PC-9 (cell line): ENCODE measurements around the gene NOS1AP. TPM values are rescaled to one million over a fixed set of nuclear protein-coding genes. Genes with fewer than 3 reads are reported as not detected.

Experiments
- BruUV-seq: library from RNA; stranded (reverse); fragments of 400-500 nt; replicated peaks from 2 replicates; lab custom pipeline; 2021; lab: Mats Ljungman, UMichigan
- CTCF ChIA-PET: fragments of 300-600 bp; sonication (Branson Sonifier 250); formaldehyde crosslinking; loops from one replicate; lab custom pipeline; 2022; ENCODE audit warnings: antibody characterized with exemption; lab: Charles Lee
- POLR2A ChIA-PET: fragments of 300-600 bp; sonication (Branson Sonifier 250); formaldehyde crosslinking; loops from one replicate; lab custom pipeline; 2022; ENCODE audit warnings: antibody characterized with exemption; ENCODE audit not compliant: unreplicated experiment; lab: Charles Lee
- DNase-seq, 2 experiments: peaks; one replicate each; pipeline versions ENCODE4 v3.0.0 to v3.0.0-alpha.2; 2015 to 2022; ENCODE audit warnings: mixed read lengths in 1 of 2
- H2AFZ ChIP-seq: fragments of 200-600 bp; sonication (generic); 2 replicates; pipeline ENCODE4 v1.8.1; 2017; ENCODE audit warnings: antibody characterized with exemption
- H3F3A ChIP-seq: fragments of 200-600 bp; sonication (generic); 2 replicates; pipeline ENCODE4 v1.8.1; 2017; ENCODE audit warnings: antibody characterized with exemption, mild to moderate bottlenecking, low read depth; ENCODE audit not compliant: insufficient read depth
- H3K27ac ChIP-seq: fragments of 200-600 bp; sonication (generic); 2 replicates; pipeline ENCODE4 v1.6.1; 2016; ENCODE audit warnings: mixed run types
- H3K27me3 ChIP-seq: fragments of 200-600 bp; sonication (generic); 2 replicates; pipeline ENCODE4 v1.6.1; 2016; ENCODE audit warnings: low read depth, mixed run types; ENCODE audit not compliant: insufficient read depth
- H3K36me3 ChIP-seq: fragments of 200-600 bp; sonication (generic); 2 replicates; pipeline ENCODE4 v1.6.1; 2016; ENCODE audit warnings: low read depth, mixed run types
- H3K4me1 ChIP-seq: fragments of 200-600 bp; sonication (generic); replicated peaks from 2 replicates; pipeline ENCODE4 v1.6.1; 2016; ENCODE audit warnings: mixed run types; ENCODE audit not compliant: insufficient read depth
- H3K4me2 ChIP-seq: fragments of 200-600 bp; sonication (generic); 2 replicates; pipeline ENCODE4 v1.6.1; 2017; ENCODE audit warnings: mixed run types
- H3K4me3 ChIP-seq: fragments of 200-600 bp; sonication (generic); 2 replicates; pipeline ENCODE4 v1.6.1; 2016; ENCODE audit warnings: mixed run types
- H3K79me2 ChIP-seq: fragments of 200-600 bp; sonication (generic); 2 replicates; pipeline ENCODE4 v1.6.1; 2017; ENCODE audit warnings: low read depth, mixed run types
- H3K9me2 ChIP-seq: fragments of 200-600 bp; sonication (generic); 2 replicates; pipeline ENCODE4 v1.8.1; 2017; ENCODE audit warnings: mild to moderate bottlenecking; ENCODE audit not compliant: insufficient read depth
- H3K9me3 ChIP-seq: fragments of 200-600 bp; sonication (generic); 2 replicates; pipeline ENCODE4 v1.8.1; 2016; ENCODE audit warnings: low read depth; ENCODE audit not compliant: insufficient read depth
- H4K20me1 ChIP-seq: fragments of 200-600 bp; sonication (generic); 2 replicates; pipeline ENCODE4 v1.8.1; 2017; ENCODE audit not compliant: insufficient read depth
- EZH2 ChIP-seq: fragments of 200-600 bp; sonication (generic); IDR thresholded peaks from 2 replicates; pipeline ENCODE4 v1.8.0; 2017; ENCODE audit warnings: antibody characterized with exemption, low read depth
- intact Hi-C: fragments of 100-400 bp; cut with micrococcal nuclease; formaldehyde crosslinking; loops from one replicate; pipeline ENCODE4 v1.10.0; 2022; ENCODE audit not compliant: unreplicated experiment
- total RNA-seq: library from RNA; stranded (reverse); gene quantifications from 2 replicates; pipeline ENCODE4 v1.2.3, GENCODE V29; 2021
- TF ChIP-seq, protein P1 (sequence below): fragments of 200-600 bp; sonication (generic); conservative IDR thresholded peaks from 2 replicates; pipeline ENCODE4 v1.6.1; 2017; ENCODE audit warnings: mixed run types, antibody characterized with exemption, mild to moderate bottlenecking, moderate library complexity

The NOS1AP gene
- total RNA-seq, 1 experiment from 2014 or later = 9.9 TPM

DNA sequence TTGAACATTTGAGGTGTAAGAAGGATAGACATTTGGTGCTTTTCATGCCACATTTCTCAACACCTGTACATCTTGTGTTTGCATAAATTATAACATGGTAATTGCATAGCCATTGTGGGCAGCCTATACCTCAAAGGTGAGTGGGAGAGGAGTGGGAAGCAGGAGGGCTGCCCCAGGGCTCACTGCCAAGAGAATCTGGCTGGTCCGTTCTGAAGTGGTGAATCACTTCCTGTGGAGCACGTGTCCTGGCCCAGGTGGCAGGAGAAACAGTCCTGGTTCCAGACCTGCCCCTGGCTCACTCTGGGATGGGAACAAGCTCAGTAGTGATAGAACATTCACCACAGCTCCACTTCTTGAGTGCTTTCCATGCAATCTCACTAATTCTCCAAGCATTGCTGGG lies 34.2 kb upstream of the NOS1AP start:
- Histone ChIP-seq H3K4me1 (0 out of 2 replicates have a peak, but pooled peaks cover 6% of the 10 kb centered on the region), H3K9me2 (no peaks in the 10 kb centered on the region), H3F3A (no peaks in the 10 kb centered on the region), H4K20me1 (no peaks in the 10 kb centered on the region), H3K79me2 (no peaks in the 10 kb centered on the region), H2AFZ (no peak overlapping the region), H3K4me2 (no peak overlapping the region), H3K27ac (no peak overlapping the region), H3K27me3 (no peaks in the 10 kb centered on the region), H3K36me3 (no peaks in the 10 kb centered on the region), H3K4me3 (no peak overlapping the region), H3K9me3 (no peaks in the 10 kb centered on the region)
- ChIA-PET CTCF (no interaction called here), POLR2A (no interaction called here)
- intact Hi-C loops = loop anchor here (5.0 kb wide), 1 partner anchor 283 kb away; no protein-coding TSS in a partner anchor
- TF ChIP-seq, protein P1, sequence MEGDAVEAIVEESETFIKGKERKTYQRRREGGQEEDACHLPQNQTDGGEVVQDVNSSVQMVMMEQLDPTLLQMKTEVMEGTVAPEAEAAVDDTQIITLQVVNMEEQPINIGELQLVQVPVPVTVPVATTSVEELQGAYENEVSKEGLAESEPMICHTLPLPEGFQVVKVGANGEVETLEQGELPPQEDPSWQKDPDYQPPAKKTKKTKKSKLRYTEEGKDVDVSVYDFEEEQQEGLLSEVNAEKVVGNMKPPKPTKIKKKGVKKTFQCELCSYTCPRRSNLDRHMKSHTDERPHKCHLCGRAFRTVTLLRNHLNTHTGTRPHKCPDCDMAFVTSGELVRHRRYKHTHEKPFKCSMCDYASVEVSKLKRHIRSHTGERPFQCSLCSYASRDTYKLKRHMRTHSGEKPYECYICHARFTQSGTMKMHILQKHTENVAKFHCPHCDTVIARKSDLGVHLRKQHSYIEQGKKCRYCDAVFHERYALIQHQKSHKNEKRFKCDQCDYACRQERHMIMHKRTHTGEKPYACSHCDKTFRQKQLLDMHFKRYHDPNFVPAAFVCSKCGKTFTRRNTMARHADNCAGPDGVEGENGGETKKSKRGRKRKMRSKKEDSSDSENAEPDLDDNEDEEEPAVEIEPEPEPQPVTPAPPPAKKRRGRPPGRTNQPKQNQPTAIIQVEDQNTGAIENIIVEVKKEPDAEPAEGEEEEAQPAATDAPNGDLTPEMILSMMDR = no peak
- no peak for TF ChIP-seq EZH2
- peak in 1 of 2 experiments; percentile 27 for DNase-seq
- BruUV-seq = no TSS peak

DNA sequence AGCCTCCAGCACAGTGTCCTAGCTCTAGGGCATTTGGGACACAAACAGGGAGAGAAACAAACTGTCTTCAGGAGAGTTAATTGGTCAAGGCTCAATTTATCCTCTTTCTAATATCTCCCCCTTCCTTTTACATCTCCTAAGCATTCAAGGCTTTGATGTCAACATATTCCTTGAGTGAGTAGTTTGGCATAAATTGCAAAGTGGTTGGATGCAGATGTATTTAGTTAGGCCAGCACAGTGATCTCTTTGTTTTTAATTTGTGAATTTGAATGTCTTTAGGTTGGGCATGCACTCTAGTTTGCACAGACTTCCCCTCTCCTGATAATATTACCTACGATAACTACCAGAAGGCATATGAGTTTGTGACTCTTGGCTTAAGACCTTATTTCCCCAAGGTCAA lies 33.3 kb upstream of the NOS1AP start:
- BruUV-seq = no TSS peak
- intact Hi-C loops = loop anchor here (5.0 kb wide), 1 partner anchor 284 kb away; no protein-coding TSS in a partner anchor
- POLR2A ChIA-PET = no interaction called here

DNA sequence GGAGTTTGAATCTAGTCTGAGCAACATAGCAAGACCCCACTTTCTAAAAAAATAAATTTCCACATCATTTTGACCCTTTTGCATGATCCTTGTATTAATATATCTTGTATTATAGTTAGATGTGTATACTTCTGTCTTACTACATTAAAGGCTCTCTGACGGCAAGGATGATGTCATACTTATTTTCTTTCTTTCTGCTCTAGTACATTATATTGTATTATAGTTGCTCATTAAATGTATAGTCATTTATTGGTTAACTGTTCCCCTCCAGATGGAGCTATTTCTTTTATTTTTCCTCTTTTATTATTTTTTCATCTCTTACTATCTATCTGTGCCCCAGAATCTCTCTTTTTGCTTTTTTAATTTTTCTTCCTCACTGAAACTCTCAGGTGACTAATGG lies 30.9 kb upstream of the NOS1AP start:
- intact Hi-C loops = loop anchor here (5.0 kb wide), 1 partner anchor 286 kb away; no protein-coding TSS in a partner anchor
- CTCF ChIA-PET = interaction anchor here (2.6 kb wide), 1 partner anchor 245 kb away, joined by 99 read pairs; no protein-coding TSS in a partner anchor

More for the DNA sequence above, 33.3 kb upstream of the NOS1AP start:
- Histone ChIP-seq H3K27ac (no peak overlapping the region), H3K4me2 (no peak overlapping the region), H4K20me1 (no peaks in the 10 kb centered on the region), H3K79me2 (no peaks in the 10 kb centered on the region), H3K4me3 (no peak overlapping the region), H3K4me1 (0 out of 2 replicates have a peak, but pooled peaks cover 6% of the 10 kb centered on the region), H3F3A (no peaks in the 10 kb centered on the region), H3K9me2 (no peaks in the 10 kb centered on the region), H3K27me3 (no peaks in the 10 kb centered on the region), H2AFZ (no peak overlapping the region), H3K36me3 (no peaks in the 10 kb centered on the region), H3K9me3 (no peaks in the 10 kb centered on the region)
- no peak for DNase-seq
- CTCF ChIA-PET = interaction anchor here (1.2 to 2.6 kb wide), 3 partner anchors 15 to 295 kb away, joined by 4 to 99 read pairs (median 14); no protein-coding TSS in a partner anchor
- TF ChIP-seq EZH2 = no peak
- TF ChIP-seq, protein P1 = no peak

More for the DNA sequence above, 30.9 kb upstream of the NOS1AP start:
- no peaks in the 10 kb centered on the region for H3K27me3 ChIP-seq
- H3K36me3 ChIP-seq = no peaks in the 10 kb centered on the region
- no peaks in the 10 kb centered on the region for H3K79me2 ChIP-seq
- POLR2A ChIA-PET = interaction anchor here (0.7 kb wide), 2 partner anchors 247 to 288 kb away, joined by 3 to 4 read pairs; no protein-coding TSS in a partner anchor
- H3K9me3 ChIP-seq = no peaks in the 10 kb centered on the region
- TF ChIP-seq EZH2 = no peak
- TF ChIP-seq, protein P1 = no peak
- 0 out of 2 replicates have a peak, but pooled peaks cover 6% of the 10 kb centered on the region for H3K4me1 ChIP-seq
- H3K4me2 ChIP-seq = no peak overlapping the region
- DNase-seq = no peak
- no peak overlapping the region for H3K4me3 ChIP-seq
- H3K9me2 ChIP-seq = no peaks in the 10 kb centered on the region
- H3F3A ChIP-seq = no peaks in the 10 kb centered on the region
- no peak overlapping the region for H3K27ac ChIP-seq
- no TSS peak for BruUV-seq
- H4K20me1 ChIP-seq = no peaks in the 10 kb centered on the region
- H2AFZ ChIP-seq = no peak overlapping the region
